Nephron (organoid): ENCODE data around the gene BDKRB2.

ENCODE experiments used
- H3K27ac Mint-ChIP-seq, 3 experiments: 2 replicates each; pipeline ENCODE4 v1.8.0; 2020; ENCODE audit warnings: mixed read lengths in 3 of 3, mild to moderate bottlenecking in 2 of 3, moderate library complexity in 1 of 3
- H3K27me3 Mint-ChIP-seq: 2 replicates; pipeline ENCODE4 v1.8.0; 2021; ENCODE audit warnings: low read depth, mild to moderate bottlenecking, moderate library complexity, mixed read lengths
- H3K36me3 Mint-ChIP-seq: 2 replicates; pipeline ENCODE4 v1.8.0; 2020; ENCODE audit warnings: low read depth, mixed read lengths
- H3K4me1 Mint-ChIP-seq: 2 replicates; pipeline ENCODE4 v1.8.0; 2020; ENCODE audit warnings: mixed read lengths
- H3K4me3 Mint-ChIP-seq, 3 experiments: 2 replicates each; pipeline ENCODE4 v1.8.0; 2020; ENCODE audit warnings: mild to moderate bottlenecking in 3 of 3, mixed read lengths in 3 of 3, moderate library complexity in 2 of 3
- H3K9me3 Mint-ChIP-seq: 2 replicates; pipeline ENCODE4 v1.8.0; 2020; ENCODE audit warnings: mixed read lengths
- TF ChIP-seq, protein P1 (sequence below), 3 experiments: fragments of 200-600 bp; sonication (generic); IDR thresholded peaks; one replicate each; pipeline ENCODE4 v1.5.0; 2021; ENCODE audit warnings: antibody characterized with exemption in 3 of 3; ENCODE audit not compliant: unreplicated experiment in 3 of 3

Gene BDKRB2

DNA sequence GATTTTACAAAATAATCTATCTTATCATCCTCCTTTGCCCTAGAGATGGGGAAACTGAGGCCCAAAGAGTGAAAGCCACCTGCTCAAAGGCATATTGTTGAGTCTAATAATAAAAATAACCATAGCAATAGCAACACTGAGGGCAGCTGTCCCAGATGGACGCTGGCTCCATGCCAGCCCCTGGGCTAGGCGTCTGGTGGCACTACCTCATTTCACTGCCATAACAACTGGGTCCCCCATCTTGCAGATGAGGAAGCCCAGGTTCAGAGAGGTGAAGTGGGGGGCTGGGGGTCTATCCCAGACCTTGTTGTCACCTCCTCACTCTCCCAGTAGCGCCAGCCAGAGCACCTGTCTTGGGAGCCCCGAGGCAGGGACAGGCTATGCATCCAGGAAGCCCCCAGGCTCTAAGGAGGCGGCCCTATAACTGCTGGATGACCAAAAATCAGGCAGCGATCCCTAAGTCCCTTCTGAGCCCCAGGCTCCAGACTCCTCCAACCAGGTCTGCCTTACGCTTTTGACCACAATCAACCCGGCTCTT lies 12.8 kb downstream of the BDKRB2 start:
- TF ChIP-seq, protein P1, sequence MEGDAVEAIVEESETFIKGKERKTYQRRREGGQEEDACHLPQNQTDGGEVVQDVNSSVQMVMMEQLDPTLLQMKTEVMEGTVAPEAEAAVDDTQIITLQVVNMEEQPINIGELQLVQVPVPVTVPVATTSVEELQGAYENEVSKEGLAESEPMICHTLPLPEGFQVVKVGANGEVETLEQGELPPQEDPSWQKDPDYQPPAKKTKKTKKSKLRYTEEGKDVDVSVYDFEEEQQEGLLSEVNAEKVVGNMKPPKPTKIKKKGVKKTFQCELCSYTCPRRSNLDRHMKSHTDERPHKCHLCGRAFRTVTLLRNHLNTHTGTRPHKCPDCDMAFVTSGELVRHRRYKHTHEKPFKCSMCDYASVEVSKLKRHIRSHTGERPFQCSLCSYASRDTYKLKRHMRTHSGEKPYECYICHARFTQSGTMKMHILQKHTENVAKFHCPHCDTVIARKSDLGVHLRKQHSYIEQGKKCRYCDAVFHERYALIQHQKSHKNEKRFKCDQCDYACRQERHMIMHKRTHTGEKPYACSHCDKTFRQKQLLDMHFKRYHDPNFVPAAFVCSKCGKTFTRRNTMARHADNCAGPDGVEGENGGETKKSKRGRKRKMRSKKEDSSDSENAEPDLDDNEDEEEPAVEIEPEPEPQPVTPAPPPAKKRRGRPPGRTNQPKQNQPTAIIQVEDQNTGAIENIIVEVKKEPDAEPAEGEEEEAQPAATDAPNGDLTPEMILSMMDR (IDR thresholded peaks at IDR 0.05; ENCODE audit: unreplicated experiment in 3 of 3), result no peak
- Mint-ChIP-seq H3K36me3 (peaks cover 5% of the 10 kb centered on the region), H3K4me3 (no peak overlapping the region), H3K4me1 (peaks cover 25% of the 10 kb centered on the region), H3K9me3 (peaks cover 9% of the 10 kb centered on the region), H3K27me3 (peaks cover 17% of the 10 kb centered on the region), H3K27ac (no peak overlapping the region)

DNA sequence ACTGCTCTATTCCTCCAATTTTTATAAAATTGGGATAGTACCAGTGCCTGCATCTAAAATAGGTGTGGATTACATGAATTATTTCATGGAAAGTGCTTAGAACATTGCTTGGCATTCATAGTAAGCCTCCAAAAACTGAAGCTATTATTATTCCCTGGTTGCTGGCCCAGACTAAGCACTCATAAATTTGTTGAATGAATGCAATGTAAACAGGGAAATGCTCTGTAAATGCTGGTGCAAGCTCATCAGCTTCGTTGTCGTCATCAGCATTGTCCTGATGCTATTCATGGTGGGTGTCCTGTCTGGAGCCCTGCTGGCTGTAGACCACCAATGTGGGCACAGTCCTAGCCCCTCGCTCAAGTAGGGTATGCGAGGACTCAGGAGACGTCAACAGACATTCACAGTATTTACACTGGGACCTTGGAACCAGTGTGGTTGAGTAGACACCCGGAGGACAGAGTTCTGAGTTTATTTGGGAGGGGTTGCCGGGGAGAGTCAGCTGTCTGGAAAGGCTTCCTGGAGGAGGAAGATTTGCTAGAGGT lies 16.5 kb downstream of the BDKRB2 start:
- Mint-ChIP-seq H3K27ac (no peak overlapping the region), H3K4me1 (peaks cover 23% of the 10 kb centered on the region), H3K9me3 (no peaks in the 10 kb centered on the region), H3K36me3 (no peaks in the 10 kb centered on the region), H3K4me3 (no peak overlapping the region), H3K27me3 (peaks cover 13% of the 10 kb centered on the region)
- TF ChIP-seq, protein P1 (IDR thresholded peaks at IDR 0.05; ENCODE audit: unreplicated experiment in 3 of 3), result no peak

DNA sequence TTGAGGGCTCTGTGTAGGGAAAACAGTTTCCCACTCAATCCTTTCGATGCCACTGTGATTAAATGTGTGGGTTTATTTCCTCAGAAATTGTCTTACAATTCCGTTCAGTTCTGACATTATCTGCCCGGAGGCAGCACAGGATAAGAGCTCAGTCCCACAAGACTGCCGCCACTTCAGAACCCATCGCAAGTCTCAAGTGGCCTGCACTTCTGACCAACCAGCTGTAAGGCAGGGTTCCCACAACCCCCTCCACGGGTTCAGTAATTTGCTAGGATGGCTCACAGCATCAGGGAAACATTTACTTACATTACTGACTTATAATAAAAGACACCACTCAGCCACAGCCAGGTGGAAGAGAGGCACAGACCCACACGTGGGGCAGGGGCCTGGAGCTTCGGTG lies 17.2 kb downstream of the BDKRB2 start:
- TF ChIP-seq, protein P1 (IDR thresholded peaks at IDR 0.05; ENCODE audit: unreplicated experiment in 3 of 3), result no peak
- Mint-ChIP-seq H3K4me3 (no peak overlapping the region), H3K27ac (no peak overlapping the region), H3K9me3 (no peaks in the 10 kb centered on the region), H3K27me3 (peaks cover 13% of the 10 kb centered on the region), H3K36me3 (no peaks in the 10 kb centered on the region), H3K4me1 (peaks cover 23% of the 10 kb centered on the region)

DNA sequence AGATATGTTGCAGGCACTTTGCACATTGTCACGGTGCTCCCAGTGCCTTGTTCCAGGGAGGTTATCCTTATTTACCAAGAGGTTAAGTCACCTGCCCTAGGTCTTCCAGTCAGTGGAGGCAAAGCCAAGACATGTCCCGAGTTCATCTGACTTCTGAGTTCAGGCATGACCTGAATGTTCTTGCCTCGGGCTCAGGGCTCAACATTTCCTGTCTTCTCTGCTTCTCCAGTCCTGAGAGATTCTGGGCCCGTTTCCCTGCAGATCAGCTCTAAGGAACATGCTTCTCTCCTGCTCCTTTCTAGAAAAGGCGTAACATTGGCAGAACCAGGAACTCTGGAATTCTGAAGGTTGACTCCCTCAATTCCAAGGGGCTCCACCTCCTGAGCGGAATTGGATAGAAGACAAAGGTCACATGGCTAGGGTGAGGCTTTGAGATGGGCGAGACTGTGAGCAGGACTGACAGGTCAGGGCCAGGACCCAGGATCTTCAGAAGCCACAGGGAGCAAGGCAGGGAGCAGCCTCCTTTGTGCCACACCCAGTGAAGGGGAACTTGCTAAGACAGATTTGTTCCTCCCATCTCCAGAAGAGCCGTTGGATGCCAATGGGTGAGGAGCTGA lies 19.9 kb downstream of the BDKRB2 start:
- Mint-ChIP-seq H3K27me3 (peaks cover 16% of the 10 kb centered on the region), H3K36me3 (no peaks in the 10 kb centered on the region), H3K4me3 (no peak overlapping the region), H3K4me1 (peaks cover 17% of the 10 kb centered on the region), H3K9me3 (peaks cover 6% of the 10 kb centered on the region), H3K27ac (no peak overlapping the region)
- TF ChIP-seq, protein P1 (IDR thresholded peaks at IDR 0.05; ENCODE audit: unreplicated experiment in 3 of 3), result no peak

DNA sequence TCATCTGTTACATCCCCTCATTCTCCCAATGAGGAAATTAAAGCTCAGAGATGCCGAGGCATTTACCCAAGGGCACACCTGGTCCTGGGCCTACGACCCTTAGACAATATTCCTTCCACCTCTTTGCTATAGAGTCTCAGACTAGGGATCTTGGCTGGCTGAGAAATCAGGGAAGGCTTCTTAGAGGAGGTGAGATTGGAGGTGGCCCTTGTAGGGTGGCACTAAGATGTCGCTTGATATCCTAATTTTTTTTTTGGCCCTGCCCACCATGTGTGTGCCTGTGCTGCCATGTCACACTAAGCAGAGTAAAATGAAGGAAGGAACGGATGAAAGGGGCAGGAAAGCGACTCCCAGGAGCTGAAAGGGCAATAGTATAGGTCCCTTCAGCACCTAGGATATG lies 20.6 kb downstream of the BDKRB2 start:
- Mint-ChIP-seq H3K27me3 (peaks cover 16% of the 10 kb centered on the region), H3K36me3 (no peaks in the 10 kb centered on the region), H3K27ac (no peak overlapping the region), H3K4me1 (peaks cover 14% of the 10 kb centered on the region), H3K4me3 (no peak overlapping the region), H3K9me3 (peaks cover 6% of the 10 kb centered on the region)
- TF ChIP-seq, protein P1 (IDR thresholded peaks at IDR 0.05; ENCODE audit: unreplicated experiment in 3 of 3), result no peak

DNA sequence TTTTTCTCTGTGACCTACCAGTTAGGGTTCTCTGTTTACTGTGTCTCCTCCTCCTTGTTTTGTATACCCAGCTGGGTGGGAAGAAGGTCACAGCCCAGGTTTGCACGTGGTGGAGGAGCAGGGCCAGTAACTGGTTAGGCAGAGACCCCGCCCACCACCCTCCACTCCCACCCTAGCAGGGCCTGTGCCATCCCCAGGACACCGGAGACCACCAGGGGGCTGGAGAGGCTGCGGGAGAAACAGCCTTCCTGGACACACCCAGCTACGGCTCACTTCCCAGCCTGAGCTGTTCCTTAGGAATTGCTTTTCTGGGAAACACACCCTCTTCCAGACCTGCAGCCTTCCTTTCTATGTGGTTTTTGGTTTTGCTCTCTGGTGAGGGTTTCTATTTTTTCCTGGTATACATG lies 21.1 kb downstream of the BDKRB2 start:
- TF ChIP-seq, protein P1 (IDR thresholded peaks at IDR 0.05; ENCODE audit: unreplicated experiment in 3 of 3), result no peak
- Mint-ChIP-seq H3K9me3 (peaks cover 6% of the 10 kb centered on the region), H3K27me3 (peaks cover 13% of the 10 kb centered on the region), H3K4me3 (no peak overlapping the region), H3K27ac (no peak overlapping the region), H3K4me1 (peaks cover 14% of the 10 kb centered on the region), H3K36me3 (no peaks in the 10 kb centered on the region)
